ENCODE data around the gene BCOR. TPM values are rescaled to one million over a fixed set of nuclear protein-coding genes. Genes with fewer than 3 reads are reported as not detected.

Gene BCOR
- total and polyA plus RNA-seq, 9 of the 15 experiments (the other 6 are each of a cell fraction or from before 2014, with no cell fraction given): 27.5 to 113 (median 37.6) TPM

- intact Hi-C loops (cut with micrococcal nuclease): no loop called here
- CTCF ChIA-PET (ENCODE audit: low intra/inter-chr PET ratio): no interaction called here
Observed at GRCh38 chrX:40039887-40040286, 57.9 kb downstream of the BCOR start.

More at GRCh38 chrX:40039887-40040286, 57.9 kb downstream of the BCOR start:
- FAIRE-seq (no peak), ATAC-seq (no peak), DNase-seq (ENCODE audit: extremely low read depth in 1 of 4, low spot score in 3 of 4) (no peak)
- H3K36me3 ChIP-seq (ENCODE audit: control insufficient read depth, insufficient read depth, low read length): no peaks in the 10 kb centered on the region
- no peaks in the 10 kb centered on the region for H4K20me1 ChIP-seq (replicated peaks; ENCODE audit: control insufficient read depth, insufficient read depth, low read length)
- no peaks in the 10 kb centered on the region for H3K79me2 ChIP-seq (ENCODE audit: control insufficient read depth, insufficient read depth, low read length)
- no peak overlapping the region for H3K4me2 ChIP-seq (ENCODE audit: insufficient read depth, low read length)
- no peak overlapping the region; the same call in 1 of the 2 replicates for H2AFZ ChIP-seq (ENCODE audit: low read depth, low read length)
- 70% methylated on average over 5 of the region's 8 CpGs for WGBS (ENCODE audit: insufficient coverage, low coverage, missing lambda C conversion rate)
- in situ Hi-C loops (cut with MboI): no loop called here
- TF ChIP-seq THRAP3 (IDR thresholded peaks at IDR 0.05; ENCODE audit: borderline replicate concordance): no peak
- TF ChIP-seq HMG20B (CRISPR knock-in tag; IDR thresholded peaks at IDR 0.05): no peak
- TF ChIP-seq ZNF12 (CRISPR knock-in tag; IDR thresholded peaks at IDR 0.05): no peak
- TF ChIP-seq CEBPG (CRISPR knock-in tag; IDR thresholded peaks at IDR 0.05): no peak
- TF ChIP-seq CEBPG (tag; conservative IDR thresholded peaks at IDR 0.05 in 1 of 2, IDR thresholded peaks at IDR 0.05 in 1 of 2): 0 out of 4 replicates have a peak, but pooled peaks of 1 of the 2 experiments have one; percentile 16
- TF ChIP-seq TRIM25 (IDR thresholded peaks at IDR 0.05; ENCODE audit: borderline replicate concordance): no peak
- no peak for TF ChIP-seq BDP1 (IDR thresholded peaks at IDR 0.05; ENCODE audit: insufficient read depth, insufficient read length)
- TF ChIP-seq MIER1 (IDR thresholded peaks at IDR 0.05; ENCODE audit: low read depth): no peak
- TF ChIP-seq ZKSCAN1 (IDR thresholded peaks at IDR 0.05; ENCODE audit: low read depth, low read length): no peak
- TF ChIP-seq HNRNPK (IDR thresholded peaks at IDR 0.05; ENCODE audit: low read depth, low read length, poor library complexity, severe bottlenecking): no peak
- peak; percentile 13; the same call in 1 of the 2 replicates for TF ChIP-seq CEBPB (tag; IDR thresholded peaks at IDR 0.05)
- H3K4me3 ChIP-seq: no peak overlapping the region
- no peaks in the 10 kb centered on the region for H3K9me3 ChIP-seq (replicated peaks; ENCODE audit: control insufficient read depth, insufficient read depth, low read depth, low read length)
- no peaks in the 10 kb centered on the region for H3K27me3 ChIP-seq (ENCODE audit: control insufficient read depth in 2 of 2, insufficient read depth in 2 of 2, low read length in 2 of 2)
- no peak overlapping the region for H3K27ac ChIP-seq (ENCODE audit: extremely low read depth, low read depth, low read length)
- no TSS peak for BruUV-seq (replicated peaks)
- no peaks in the 10 kb centered on the region; a peak in 2 of 5 replicates for H3K4me1 ChIP-seq (replicated peaks in 1 of 2; ENCODE audit: control insufficient read depth in 2 of 2, insufficient read depth in 2 of 2, low read length in 2 of 2)
- POLR2A ChIA-PET: no interaction called here
- H3K9ac ChIP-seq (ENCODE audit: insufficient read depth in 1 of 2, low read depth in 2 of 2, low read length in 2 of 2): no peak overlapping the region
- H3K9me1 ChIP-seq (ENCODE audit: control insufficient read depth, insufficient read depth, low read length): no peaks in the 10 kb centered on the region
